Colonic mucosa (tissue), 4 donors: ENCODE measurements around the gene LHX5. TPM values are rescaled to one million over a fixed set of nuclear protein-coding genes. Genes with fewer than 3 reads are reported as not detected.
"Not testable (repeated sequence)": the region's sequence is repeated elsewhere in the genome, so short reads cannot be mapped to it uniquely, and the experiment has no call there.

Experiments used
- DNase-seq: peaks from one replicate; pipeline ENCODE4 v3.0.0-alpha.2; 2020
- H3K27ac ChIP-seq: fragments of 200-600 bp; one replicate; pipeline ENCODE4 v1.8.0; 2021
- H3K27me3 ChIP-seq: fragments of 200-600 bp; one replicate; pipeline ENCODE4 v1.8.0; 2021
- H3K36me3 ChIP-seq: fragments of 200-600 bp; one replicate; pipeline ENCODE4 v1.8.0; 2021
- H3K4me1 ChIP-seq: fragments of 200-600 bp; one replicate; pipeline ENCODE4 v1.8.0; 2021; ENCODE audit warnings: mild to moderate bottlenecking
- H3K4me3 ChIP-seq: fragments of 200-600 bp; one replicate; pipeline ENCODE4 v1.8.0; 2021
- H3K9ac ChIP-seq, 2 donors: one replicate each; pipeline ENCODE4 v1.7.0; 2013; ENCODE audit warnings: control low read depth in 2 of 2, low read depth in 2 of 2, low read length in 2 of 2
- H3K9me3 ChIP-seq: fragments of 200-600 bp; one replicate; pipeline ENCODE4 v1.8.0; 2021
- CTCF ChIP-seq: fragments of 200-600 bp; IDR thresholded peaks from one replicate; pipeline ENCODE4 v1.8.0; 2022; ENCODE audit warnings: antibody characterized with exemption, mild to moderate bottlenecking
- intact Hi-C: fragments of 100-400 bp; cut with DNase I; formaldehyde crosslinking; loops from one replicate; pipeline ENCODE4 v1.14.1; 2022
- total RNA-seq, 2 donors: library from RNA; stranded (reverse); fragmentation: NEBNext Ultra II Directional in 1 of 2; extraction: Animal tissue kit (Norgen Biotek cat#: 25700) in 1 of 2; gene quantifications; one replicate each; pipeline ENCODE4 v1.2.1, GENCODE V29; 2021
- donor health status: healthy.
- donor health status: DM: no; HTN: no; CAD: no.
- donor health status: DM: no; HTN: no; CAD: no.

The LHX5 gene
- total RNA-seq, 2 donors from 2014 or later, result not detected

- Histone ChIP-seq H3K4me3 (no peak overlapping the region), H3K4me1 (no peaks in the 10 kb centered on the region), H3K9me3 (no peaks in the 10 kb centered on the region), H3K36me3 (no peaks in the 10 kb centered on the region), H3K27ac (no peak overlapping the region), H3K9ac (no peak overlapping the region), H3K27me3 (no peaks in the 10 kb centered on the region)
- DNase-seq, result no peak
- intact Hi-C loops, result no loop called here
- TF ChIP-seq CTCF, result no peak
Measured at GRCh38 chr12:113500306-113500675, 28.6 kb upstream of the LHX5 start.

DNA sequence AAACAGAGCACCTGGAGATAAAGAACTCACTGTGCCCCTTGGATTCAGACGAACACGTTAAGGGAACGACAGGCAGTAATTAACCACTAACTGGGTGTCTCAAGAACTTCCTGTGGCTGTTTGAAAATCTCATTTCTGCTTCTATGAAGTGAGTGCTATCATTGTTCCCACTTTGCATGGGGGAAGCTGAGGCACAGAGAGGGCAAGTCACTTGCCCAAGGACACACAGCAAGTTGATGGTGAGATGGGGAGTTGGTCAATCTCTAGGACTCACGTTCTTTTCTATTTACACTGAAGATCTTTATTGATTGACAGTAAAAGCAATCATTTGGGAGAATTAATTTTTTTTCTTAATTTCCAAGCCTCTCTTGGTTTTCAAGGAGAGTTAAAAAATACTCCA, 26.8 kb upstream of the LHX5 start:
- no peak for DNase-seq
- H3K9me3 ChIP-seq, result no peaks in the 10 kb centered on the region
- H3K4me3 ChIP-seq, result no peak overlapping the region
- no peak overlapping the region for H3K9ac ChIP-seq
- no peak for TF ChIP-seq CTCF
- H3K27ac ChIP-seq, result no peak overlapping the region
- H3K36me3 ChIP-seq, result no peaks in the 10 kb centered on the region
- intact Hi-C loops, result loop anchor here (5.0 kb wide), 1 partner anchor 734 kb away; no protein-coding TSS in a partner anchor
- no peaks in the 10 kb centered on the region for H3K27me3 ChIP-seq
- no peaks in the 10 kb centered on the region for H3K4me1 ChIP-seq

- H3K4me3 ChIP-seq, result no peak overlapping the region
- intact Hi-C loops, result loop anchor here (5.0 kb wide), 1 partner anchor 735 kb away; no protein-coding TSS in a partner anchor
- DNase-seq, result no peak
Measured at GRCh38 chr12:113497693-113498092, 26.0 kb upstream of the LHX5 start.

DNA sequence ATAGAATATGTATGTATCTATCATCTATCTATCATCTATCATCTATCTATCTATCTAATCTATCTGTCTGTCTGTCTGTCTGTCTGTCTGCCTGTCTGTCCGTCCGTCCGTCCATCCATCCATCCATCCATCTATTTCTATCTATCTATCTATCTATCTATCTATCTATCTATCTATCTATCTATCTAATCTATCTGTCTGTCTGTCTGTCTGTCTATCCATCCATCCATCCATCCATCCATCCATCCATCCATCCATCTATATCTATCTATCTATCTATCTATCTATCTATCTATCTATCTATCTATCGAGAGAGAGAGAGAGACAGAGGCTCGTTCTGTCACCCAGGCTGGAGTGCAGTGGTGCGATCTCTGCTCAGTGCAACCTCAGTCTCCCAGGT, 24.3 kb upstream of the LHX5 start:
- not testable (repeated sequence) for H3K9ac ChIP-seq, H3K27me3 ChIP-seq, H3K36me3 ChIP-seq, H3K9me3 ChIP-seq, H3K4me3 ChIP-seq, H3K4me1 ChIP-seq, H3K27ac ChIP-seq, DNase-seq
- intact Hi-C loops, result loop anchor here (5.0 kb wide), 1 partner anchor 736 kb away; no protein-coding TSS in a partner anchor

More at GRCh38 chr12:113497693-113498092, 26.0 kb upstream of the LHX5 start:
- Histone ChIP-seq H3K36me3 (no peaks in the 10 kb centered on the region), H3K9me3 (no peaks in the 10 kb centered on the region), H3K27ac (no peak overlapping the region), H3K9ac (no peak overlapping the region), H3K4me1 (no peaks in the 10 kb centered on the region), H3K27me3 (no peaks in the 10 kb centered on the region)
- TF ChIP-seq CTCF, result no peak

DNA sequence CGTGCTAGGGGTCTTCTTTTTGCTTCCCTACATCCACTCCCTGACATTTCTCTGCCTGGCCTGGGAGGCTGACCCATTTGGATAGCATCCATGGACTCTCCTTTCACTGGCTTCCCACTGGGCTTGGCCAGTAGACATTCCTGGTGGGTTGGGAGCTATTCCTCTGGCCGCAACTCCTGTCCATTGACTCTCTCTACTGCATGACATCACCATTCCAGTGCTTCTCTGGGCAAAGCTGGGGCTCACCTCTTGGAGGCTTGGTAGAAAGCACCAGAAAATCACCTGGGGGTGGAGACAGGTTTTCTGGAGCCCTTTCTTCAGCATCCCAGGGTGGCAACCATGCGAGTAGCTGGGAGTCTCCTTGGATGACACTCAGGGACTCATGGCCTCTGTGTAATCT, 16.7 kb upstream of the LHX5 start:
- Histone ChIP-seq H3K4me3 (no peak overlapping the region), H3K36me3 (no peaks in the 10 kb centered on the region), H3K27ac (no peak overlapping the region), H3K27me3 (peaks cover 7% of the 10 kb centered on the region), H3K4me1 (no peaks in the 10 kb centered on the region), H3K9me3 (no peaks in the 10 kb centered on the region), H3K9ac (no peak overlapping the region)
- no peak for TF ChIP-seq CTCF
- no peak for DNase-seq
- intact Hi-C loops, result no loop called here

- Histone ChIP-seq H3K4me3 (no peak overlapping the region), H3K9ac (no peak overlapping the region), H3K27me3 (peaks cover 7% of the 10 kb centered on the region), H3K4me1 (no peaks in the 10 kb centered on the region), H3K27ac (no peak overlapping the region), H3K36me3 (no peaks in the 10 kb centered on the region), H3K9me3 (no peaks in the 10 kb centered on the region)
- intact Hi-C loops, result no loop called here
- no peak for DNase-seq
- TF ChIP-seq CTCF, result no peak
Measured at GRCh38 chr12:113486722-113487121, 15.1 kb upstream of the LHX5 start.
